HepG2 (cell line): ENCODE measurements around the gene EPB41L4A. TPM values are rescaled to one million over a fixed set of nuclear protein-coding genes. Genes with fewer than 3 reads are reported as not detected.

Experiments used
- ARID4A ChIP-seq: sonication (generic); formaldehyde crosslinking; IDR thresholded peaks from 2 replicates; pipeline ENCODE4 v1.5.0; 2020; ENCODE audit warnings: mild to moderate bottlenecking, missing genetic modification reagents, borderline replicate concordance
- CHD2 ChIP-seq: IDR thresholded peaks from 2 replicates; pipeline ENCODE4 v1.6.1; 2011; ENCODE audit warnings: low read depth, low read length, improper control_type of control experiment
- FOXO4 ChIP-seq: sonication (generic); formaldehyde crosslinking; conservative IDR thresholded peaks from 2 replicates; pipeline ENCODE4 v1.8.1; 2023; ENCODE audit warnings: missing genetic modification reagents
- KLF11 ChIP-seq: IDR thresholded peaks from 2 replicates; pipeline ENCODE4 v1.6.1; 2016; ENCODE audit warnings: missing compliant biosample characterization
- PAXIP1 ChIP-seq: sonication (generic); formaldehyde crosslinking; conservative IDR thresholded peaks from 2 replicates; pipeline ENCODE4 v1.4.0; 2020; ENCODE audit warnings: mild to moderate bottlenecking, missing genetic modification reagents, moderate library complexity
- PREB ChIP-seq: sonication (generic); formaldehyde crosslinking; IDR thresholded peaks from 2 replicates; pipeline ENCODE4 v1.4.0; 2020; ENCODE audit warnings: missing genetic modification reagents
- ZNF44 ChIP-seq: sonication (generic); formaldehyde crosslinking; IDR thresholded peaks from 2 replicates; pipeline ENCODE4 v1.5.1; 2020; ENCODE audit warnings: mild to moderate bottlenecking, missing genetic modification reagents
- ZNF576 ChIP-seq: sonication (generic); formaldehyde crosslinking; IDR thresholded peaks from 2 replicates; pipeline ENCODE4 v1.4.0; 2020; ENCODE audit warnings: mild to moderate bottlenecking, missing genetic modification reagents
- ZNF646 ChIP-seq: sonication (generic); formaldehyde crosslinking; IDR thresholded peaks from 2 replicates; pipeline ENCODE4 v1.9.0; 2021; ENCODE audit warnings: mild to moderate bottlenecking, missing genetic modification reagents
- polyA plus RNA-seq, 8 experiments: library from polyadenylated mRNA; depleted of rRNA in 3 of 8; stranded (reverse) in 7 of 8; unstranded in 1 of 8; fragments of >200 nt; fragmentation: Illumina TruSeq in 4 of 8; extraction: Trizol in 4 of 8; gene quantifications; 2 replicates each; pipeline versions ENCODE4 v1.2.1 to v1.2.3, GENCODE V29; 2011 to 2016; ENCODE audit warnings: low read depth in 4 of 8, missing spikeins in 1 of 8, mixed read lengths in 1 of 8; ENCODE audit not compliant: insufficient read depth in 1 of 8
- total RNA-seq, 5 experiments: library from RNA; depleted of rRNA; stranded (reverse); fragments of >200 nt; fragmentation: Illumina TruSeq; extraction: Trizol; gene quantifications; 2 replicates each; pipeline ENCODE4 v1.2.3, GENCODE V29; 2016; ENCODE audit warnings: low read depth in 1 of 5

Gene EPB41L4A
- total and polyA plus RNA-seq, 2 of the 13 experiments (the other 11 are each of a cell fraction or from before 2014, with no cell fraction given) = 0.07 TPM; not detected in 1

- TF ChIP-seq ZNF646 (CRISPR knock-in tag) (no peak), PAXIP1 (no peak), FOXO4 (no peak), ARID4A (CRISPR knock-in tag) (no peak), KLF11 (CRISPR knock-in tag) (no peak), ZNF44 (CRISPR knock-in tag) (no peak), ZNF576 (CRISPR knock-in tag) (no peak), CHD2 (no peak), PREB (CRISPR knock-in tag) (no peak)
Observed at GRCh38 chr5:112165897-112166737, 253.0 kb downstream of the EPB41L4A start (continued).
